ENCODE data around the gene FHOD3.

The FHOD3 gene

DNA sequence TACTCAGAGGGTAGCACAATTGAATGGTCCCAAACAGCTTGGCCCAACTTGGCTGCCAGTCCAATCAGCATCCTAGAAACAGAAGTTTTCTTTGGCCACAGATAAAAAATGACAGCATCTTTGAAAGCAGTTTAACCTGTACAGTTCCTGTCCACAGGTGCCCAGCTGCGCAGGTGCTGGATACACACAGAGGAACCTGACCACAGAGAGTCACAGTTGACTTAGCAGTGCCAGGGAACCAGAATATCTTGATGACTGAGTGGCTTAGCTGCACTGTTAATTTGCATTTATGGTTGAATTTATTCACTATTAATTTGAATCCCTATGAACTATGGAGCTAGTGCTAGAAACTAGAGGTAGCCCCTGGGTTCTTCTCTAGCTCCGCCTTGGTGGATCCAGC, 437.6 kb downstream of the FHOD3 start:
- peak; percentile 44 for DNase-seq (ENCODE audit: low read depth)

GRCh38 chr18:36736094-36736493, 438.6 kb downstream of the FHOD3 start:
- DNase-seq (ENCODE audit: low read depth): no peak
- no peak overlapping the region for H3K4me3 ChIP-seq (ENCODE audit: low read depth, low read length)
- TF ChIP-seq CTCF (IDR thresholded peaks at IDR 0.05; ENCODE audit: insufficient read depth, low read depth, low read length, missing control alignments): no peak

More for the DNA sequence above, 437.6 kb downstream of the FHOD3 start:
- TF ChIP-seq CTCF (IDR thresholded peaks at IDR 0.05; ENCODE audit: insufficient read depth, low read depth, low read length, missing control alignments): no peak
- no peak overlapping the region for H3K4me3 ChIP-seq (ENCODE audit: low read depth, low read length)

- no peak for DNase-seq (ENCODE audit: low read depth)
- no peak for TF ChIP-seq CTCF (IDR thresholded peaks at IDR 0.05; ENCODE audit: insufficient read depth, low read depth, low read length, missing control alignments)
These were observed 439.8 kb downstream of the FHOD3 start for GRCh38 chr18:36737316-36737715.

DNA sequence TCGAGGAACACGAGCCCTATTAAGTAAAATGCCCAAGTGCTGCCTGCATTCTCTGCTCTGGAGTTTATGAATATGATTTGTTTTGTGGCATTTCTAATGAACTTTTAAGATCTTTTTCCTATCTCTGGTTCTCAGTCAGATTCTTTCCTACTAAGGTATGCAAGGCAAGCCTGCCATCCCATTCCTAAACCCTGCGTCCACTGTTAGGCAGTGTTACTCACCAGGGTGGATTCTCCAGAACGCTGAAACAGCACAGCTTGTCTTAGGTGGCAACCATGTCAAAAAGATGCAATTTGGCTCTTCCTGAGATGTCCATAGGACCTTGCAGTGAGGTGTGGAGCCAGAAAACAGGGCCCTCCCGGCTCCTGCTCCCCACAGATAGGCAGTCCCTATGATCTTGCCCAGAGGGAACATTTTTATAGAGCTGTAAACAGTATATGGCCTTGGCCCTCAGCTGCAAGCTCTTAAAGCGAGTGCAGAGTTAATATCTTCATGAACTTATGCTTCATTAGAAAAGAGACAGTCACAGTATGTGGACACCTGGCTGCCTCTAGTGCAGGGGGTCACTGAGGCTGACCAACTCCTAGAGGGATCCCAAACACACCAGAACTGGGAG, 446.9 kb downstream of the FHOD3 start:
- no peak for TF ChIP-seq CTCF (IDR thresholded peaks at IDR 0.05; ENCODE audit: insufficient read depth, low read depth, low read length, missing control alignments)
- no peak overlapping the region for H3K4me3 ChIP-seq (ENCODE audit: low read depth, low read length)
- DNase-seq (ENCODE audit: low read depth): no peak

More at GRCh38 chr18:36737316-36737715, 439.8 kb downstream of the FHOD3 start:
- no peak overlapping the region for H3K4me3 ChIP-seq (ENCODE audit: low read depth, low read length)

- TF ChIP-seq CTCF (IDR thresholded peaks at IDR 0.05; ENCODE audit: insufficient read depth, low read depth, low read length, missing control alignments): no peak
- DNase-seq (ENCODE audit: low read depth): no peak
These were observed 447.9 kb downstream of the FHOD3 start for GRCh38 chr18:36745219-36745975.

DNA sequence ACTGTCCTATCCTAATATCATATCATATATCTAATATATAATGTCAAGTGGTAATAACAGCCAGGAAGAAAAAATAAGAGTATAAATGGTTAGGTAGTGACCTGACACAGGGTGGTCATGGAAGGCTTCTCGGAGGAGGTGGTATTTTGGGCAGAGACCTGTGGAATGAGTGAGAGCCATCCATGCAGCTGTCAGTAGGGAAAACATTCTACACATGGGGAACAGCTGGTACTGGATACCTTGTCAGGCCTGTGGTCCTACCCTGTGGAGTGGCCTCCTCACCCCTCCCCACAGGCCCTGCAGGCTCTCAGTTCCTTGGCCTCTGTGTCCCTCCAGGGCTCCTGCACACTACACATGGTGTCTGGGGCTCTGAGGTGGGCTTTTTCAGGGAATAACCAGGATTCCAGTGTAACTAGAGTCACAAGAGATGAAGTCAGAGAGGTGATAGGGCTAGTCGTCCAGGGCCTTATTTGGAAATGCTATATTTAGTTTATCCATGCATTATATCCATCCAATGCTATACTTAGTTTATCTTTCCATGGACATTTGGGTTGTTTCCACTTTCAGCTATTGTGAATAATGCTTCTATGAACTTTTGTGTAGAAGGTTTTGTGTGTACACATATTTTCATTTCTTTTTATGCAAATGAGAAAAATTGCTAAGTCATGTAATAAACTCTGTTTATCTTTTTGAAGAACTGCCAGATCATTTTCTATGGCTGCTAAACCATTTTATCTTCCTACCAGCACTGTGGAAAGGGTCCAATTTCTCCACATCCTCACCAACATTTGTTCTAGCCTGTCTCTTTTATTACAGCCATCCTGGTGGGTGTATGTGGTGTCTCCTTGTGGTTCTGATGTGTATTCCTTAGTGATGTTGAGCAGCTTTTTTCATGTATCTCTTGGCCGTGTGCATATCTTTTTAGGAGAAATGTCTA, 455.7 kb downstream of the FHOD3 start:
- no peak for TF ChIP-seq CTCF (IDR thresholded peaks at IDR 0.05; ENCODE audit: insufficient read depth, low read depth, low read length, missing control alignments)
- H3K4me3 ChIP-seq (ENCODE audit: low read depth, low read length): no peak overlapping the region
- DNase-seq (ENCODE audit: low read depth): no peak

More at GRCh38 chr18:36745219-36745975, 447.9 kb downstream of the FHOD3 start:
- H3K4me3 ChIP-seq (ENCODE audit: low read depth, low read length): no peak overlapping the region
